PFSK-1 (cell line): ENCODE measurements around the gene FOXB2.

Source experiments
- FOXP2 ChIP-seq: optimal IDR thresholded peaks from 2 replicates; pipeline ENCODE3; 2011; ENCODE audit warnings: borderline replicate concordance, control low read depth, inconsistent platforms; ENCODE audit not compliant: insufficient read depth; ENCODE audit errors: extremely low read length, extremely low read depth
- POLR2AphosphoS5 ChIP-seq: IDR thresholded peaks from 2 replicates; pipeline ENCODE4 v1.6.1; 2012; ENCODE audit warnings: low read depth, mild to moderate bottlenecking, control low read depth, low read length, moderate library complexity
- REST ChIP-seq, 2 experiments: IDR thresholded peaks; 2 replicates each; pipeline versions ENCODE4 v1.6.1 to v1.8.0; 2011 to 2012; ENCODE audit warnings: low read depth in 2 of 2, low read length in 2 of 2, control low read depth in 1 of 2, inconsistent platforms in 1 of 2, mild to moderate bottlenecking in 1 of 2, moderate library complexity in 1 of 2; ENCODE audit not compliant: insufficient read depth in 1 of 2
- SIN3A ChIP-seq: IDR thresholded peaks from 2 replicates; pipeline ENCODE4 v1.6.1; 2012; ENCODE audit warnings: mild to moderate bottlenecking, low read length, moderate library complexity, borderline replicate concordance; ENCODE audit not compliant: insufficient read depth
- TAF1 ChIP-seq: IDR thresholded peaks from 2 replicates; pipeline ENCODE4 v1.6.1; 2012; ENCODE audit warnings: low read length, control low read depth, borderline replicate concordance; ENCODE audit not compliant: insufficient read depth

The FOXB2 gene

GRCh38 chr9:77000330-77000729 lies 19.1 kb upstream of the FOXB2 start:
- TF ChIP-seq POLR2AphosphoS5, result no peak
- TF ChIP-seq TAF1, result no peak
- no peak for TF ChIP-seq SIN3A
- TF ChIP-seq FOXP2, result no peak
- no peak for TF ChIP-seq REST (IDR thresholded peaks at IDR 0.05; ENCODE audit: insufficient read depth in 1 of 2, low read depth in 2 of 2, low read length in 2 of 2)

- TF ChIP-seq FOXP2, result no peak
- TF ChIP-seq TAF1, result no peak
- TF ChIP-seq SIN3A, result no peak
- TF ChIP-seq POLR2AphosphoS5, result no peak
Measured at GRCh38 chr9:77003366-77003765, 16.1 kb upstream of the FOXB2 start.

- no peak for TF ChIP-seq SIN3A
- no peak for TF ChIP-seq TAF1
- TF ChIP-seq POLR2AphosphoS5, result no peak
- TF ChIP-seq FOXP2, result no peak
- no peak for TF ChIP-seq REST (IDR thresholded peaks at IDR 0.05; ENCODE audit: insufficient read depth in 1 of 2, low read depth in 2 of 2, low read length in 2 of 2)
Measured at GRCh38 chr9:77005216-77005615, 14.2 kb upstream of the FOXB2 start.

GRCh38 chr9:77010527-77010926 lies 8.9 kb upstream of the FOXB2 start:
- TF ChIP-seq POLR2AphosphoS5, result no peak
- TF ChIP-seq TAF1, result no peak
- no peak for TF ChIP-seq FOXP2
- TF ChIP-seq SIN3A, result no peak

- no peak for TF ChIP-seq REST (IDR thresholded peaks at IDR 0.05; ENCODE audit: insufficient read depth in 1 of 2, low read depth in 2 of 2, low read length in 2 of 2)
- TF ChIP-seq POLR2AphosphoS5, result no peak
- TF ChIP-seq FOXP2, result peak; percentile 30
- TF ChIP-seq TAF1, result no peak
Measured at GRCh38 chr9:77011973-77012821, 7.3 kb upstream of the FOXB2 start.

GRCh38 chr9:77013206-77013931 lies 6.1 kb upstream of the FOXB2 start:
- TF ChIP-seq SIN3A (no peak), POLR2AphosphoS5 (no peak)
